GM12878 (cell line): ENCODE data around the gene GGTA1. TPM values are rescaled to one million over a fixed set of nuclear protein-coding genes. Genes with fewer than 3 reads are reported as not detected.

Source experiments
- ATAC-seq: fragments of 200-7000 bp; cut with Tn5 transposase; 3 replicates; pipeline ENCODE4 v1.9.1; 2020; ENCODE audit warnings: mild to moderate bottlenecking, moderate library complexity
- BruUV-seq: library from RNA; stranded (reverse); fragments of 400-500 nt; replicated peaks from 2 replicates; lab custom pipeline; 2021; lab: Mats Ljungman, UMichigan
- CTCF ChIA-PET: fragments of 300-600 bp; sonication (Branson Sonifier 250); formaldehyde crosslinking; extraction: SDS; loops from one replicate; lab custom pipeline; 2021; ENCODE audit warnings: inconsistent platforms; lab: Yijun Ruan, JAX
- POLR2A ChIA-PET: fragments of 350-600 bp; formaldehyde crosslinking; extraction: SDS; loops from one replicate; lab custom pipeline; 2021; ENCODE audit warnings: inconsistent platforms; lab: Charles Lee
- RAD21 ChIA-PET: fragments of 300-600 bp; sonication (Branson Sonifier 250); formaldehyde crosslinking; loops from one replicate; lab custom pipeline; 2023; ENCODE audit warnings: antibody characterized with exemption; ENCODE audit not compliant: unreplicated experiment; lab: Charles Lee
- SMC1A ChIA-PET: fragments of 300-600 bp; sonication (Branson Sonifier 250); formaldehyde crosslinking; loops from one replicate; lab custom pipeline; 2023; ENCODE audit not compliant: unreplicated experiment, uncharacterized antibody; lab: Charles Lee
- DNase-seq: peaks from one replicate; pipeline ENCODE4 v3.0.0-alpha.2; 2011; ENCODE audit warnings: low read depth, low spot score
- FAIRE-seq: peaks from 3 replicates; lab custom pipeline; 2011; peaks lifted over from hg19 to GRCh38; lab: Jason Lieb, UNC
- H2AFZ ChIP-seq: 2 replicates; pipeline ENCODE4 v1.6.0; 2011; ENCODE audit warnings: low read depth, low read length, control low read depth; ENCODE audit not compliant: control insufficient read depth
- H3K27ac ChIP-seq: 2 replicates; pipeline ENCODE4 v1.5.1; 2011; ENCODE audit warnings: control low read depth; ENCODE audit not compliant: control insufficient read depth, insufficient read depth
- H3K27me3 ChIP-seq, 2 experiments: replicated peaks in 1 of 2; 2 replicates each; pipeline versions ENCODE4 v1.6.0 to v1.6.1; 2011; ENCODE audit warnings: low read length in 1 of 2; ENCODE audit not compliant: control insufficient read depth in 2 of 2, insufficient read depth in 2 of 2
- H3K36me3 ChIP-seq, 2 experiments: 2 replicates each; pipeline ENCODE4 v1.5.1; 2011; ENCODE audit warnings: low read length in 1 of 2; ENCODE audit not compliant: control insufficient read depth in 2 of 2, insufficient read depth in 2 of 2
- H3K4me1 ChIP-seq: 2 replicates; pipeline ENCODE4 v1.6.1; 2011; ENCODE audit warnings: mild to moderate bottlenecking, low read length, moderate library complexity, mixed read lengths; ENCODE audit not compliant: control insufficient read depth, insufficient read depth
- H3K4me2 ChIP-seq: 2 replicates; pipeline ENCODE4 v1.6.0; 2011; ENCODE audit warnings: control low read depth; ENCODE audit not compliant: control insufficient read depth, insufficient read depth
- H3K4me3 ChIP-seq: fragments of 200-600 bp; sonication (generic); 2 replicates; pipeline ENCODE4 v1.5.1; 2016
- H3K79me2 ChIP-seq: 2 replicates; pipeline ENCODE4 v1.6.0; 2011; ENCODE audit warnings: low read length; ENCODE audit not compliant: control insufficient read depth, insufficient read depth
- H3K9ac ChIP-seq: 2 replicates; pipeline ENCODE4 v1.8.0; 2011; ENCODE audit warnings: low read length, control low read depth, mixed read lengths; ENCODE audit not compliant: control insufficient read depth, insufficient read depth
- H3K9me3 ChIP-seq: replicated peaks from 3 replicates; pipeline ENCODE4 v1.5.1; 2011; ENCODE audit warnings: mild to moderate bottlenecking, low read length; ENCODE audit not compliant: control insufficient read depth, insufficient read depth
- H4K20me1 ChIP-seq: 2 replicates; pipeline ENCODE4 v1.6.0; 2011; ENCODE audit not compliant: control insufficient read depth, insufficient read depth
- CEBPB ChIP-seq, 2 experiments: fragments of 150-350 bp in 1 of 2; IDR thresholded peaks; 2 replicates each; pipeline ENCODE4 v1.6.1; 2012 to 2014; ENCODE audit warnings: low read depth in 2 of 2, low read length in 2 of 2, borderline replicate concordance in 1 of 2, inconsistent platforms in 1 of 2
- GATAD2B ChIP-seq: fragments of 450-650 bp; conservative IDR thresholded peaks from 2 replicates; pipeline ENCODE4 v1.6.1; 2017; ENCODE audit warnings: low read depth, mild to moderate bottlenecking, moderate library complexity
- PAX8 ChIP-seq: fragments of 450-650 bp; IDR thresholded peaks from 2 replicates; pipeline ENCODE4 v1.6.1; 2017; ENCODE audit warnings: mild to moderate bottlenecking, moderate library complexity
- TBL1XR1 ChIP-seq: IDR thresholded peaks from 2 replicates; pipeline ENCODE4 v1.6.1; 2012; ENCODE audit warnings: low read depth, low read length, improper control_type of control experiment
- ZBED1 ChIP-seq: IDR thresholded peaks from 2 replicates; pipeline ENCODE4 v1.6.1; 2016; ENCODE audit warnings: borderline replicate concordance
- ZNF207 ChIP-seq: fragments of 450-650 bp; IDR thresholded peaks from 2 replicates; pipeline ENCODE4 v1.6.1; 2014; ENCODE audit warnings: antibody characterized with exemption, mild to moderate bottlenecking, borderline replicate concordance
- ZNF622 ChIP-seq: fragments of 450-650 bp; IDR thresholded peaks from 2 replicates; pipeline ENCODE4 v1.6.1; 2017; ENCODE audit warnings: mild to moderate bottlenecking, inconsistent platforms
- WGBS: methylation state at CpG from one replicate; pipeline ENCODE4 v1.1.6; 2016; ENCODE audit warnings: low lambda C conversion rate; ENCODE audit not compliant: insufficient replicate concordance, insufficient coverage; ENCODE audit errors: missing lambda C conversion rate; 5-methylcytosine and 5-hydroxymethylcytosine counted together
- in situ Hi-C: fragments of 300-500 bp; cut with MboI; formaldehyde crosslinking; loops from 9 replicates; pipeline ENCODE4 v1.14.3; 2018; ENCODE audit warnings: mixed read lengths
- intact Hi-C: fragments of 100-400 bp; cut with micrococcal nuclease; formaldehyde crosslinking; loops from one replicate; pipeline ENCODE4 v1.14.2; 2022; ENCODE audit not compliant: unreplicated experiment
- polyA plus RNA-seq, 11 experiments: library from polyadenylated mRNA; depleted of rRNA in 4 of 11; unstranded in 6 of 11; stranded (reverse) in 5 of 11; fragments of >200 nt; fragmentation: Nextera tagmentation in 4 of 11; fragmentation: Illumina TruSeq in 1 of 11; extraction: Ambion mirVana in 4 of 11; extraction: Trizol in 1 of 11; gene quantifications; 1 replicate in 1 of 11; 2 replicates in 10 of 11; pipeline versions ENCODE4 v1.2.1 to v1.2.3, GENCODE V29; 2011 to 2016; ENCODE audit warnings: inconsistent platforms in 2 of 11, missing spikeins in 2 of 11, low read depth in 1 of 11
- total RNA-seq, 4 experiments: library from RNA; depleted of rRNA in 3 of 4; stranded (reverse); fragments of >200 nt in 3 of 4; fragmentation: Illumina TruSeq in 1 of 4; extraction: Trizol in 1 of 4; gene quantifications; 2 replicates each; pipeline versions ENCODE4 v1.2.1 to v1.2.3, GENCODE V29; 2013 to 2021
- TF ChIP-seq, protein P1 (sequence below), 3 experiments: IDR thresholded peaks in 2 of 3; conservative IDR thresholded peaks in 1 of 3; 2 replicates each; pipeline ENCODE4 v1.5.1; 2011; ENCODE audit warnings: low read depth in 3 of 3, low read length in 3 of 3, mild to moderate bottlenecking in 3 of 3, control low read depth in 2 of 3, moderate library complexity in 2 of 3, inconsistent platforms in 1 of 3, mixed read lengths in 1 of 3; ENCODE audit not compliant: control insufficient read depth in 2 of 3, insufficient read depth in 1 of 3; ENCODE audit errors: extremely low read depth in 1 of 3
- TF ChIP-seq, protein P2 (sequence below): fragments of 450-650 bp; IDR thresholded peaks from 2 replicates; pipeline ENCODE4 v1.6.1; 2017; ENCODE audit warnings: mild to moderate bottlenecking
- TF ChIP-seq, protein P3 (sequence below): IDR thresholded peaks from 2 replicates; pipeline ENCODE4 v1.6.1; 2012; ENCODE audit warnings: low read depth, low read length, improper control_type of control experiment
- TF ChIP-seq, protein P4 (sequence below): IDR thresholded peaks from 2 replicates; pipeline ENCODE4 v1.6.1; 2011; ENCODE audit warnings: borderline replicate concordance, low read depth, mild to moderate bottlenecking, moderate library complexity, low read length; ENCODE audit not compliant: insufficient read depth, poor library complexity, severe bottlenecking
- TF ChIP-seq, protein P5 (sequence below): fragments of 450-650 bp; IDR thresholded peaks from 2 replicates; pipeline ENCODE4 v1.6.1; 2017; ENCODE audit warnings: low read depth, mild to moderate bottlenecking, moderate library complexity
- TF ChIP-seq, protein P6 (sequence below): IDR thresholded peaks from 2 replicates; pipeline ENCODE4 v1.6.1; 2011; ENCODE audit warnings: low read depth, low read length, improper control_type of control experiment, borderline replicate concordance

The GGTA1 gene
- total and polyA plus RNA-seq, 10 of the 15 experiments (the other 5 are each of a cell fraction or from before 2014, with no cell fraction given): 0.09 to 0.65 (median 0.17) TPM; not detected in 2

DNA sequence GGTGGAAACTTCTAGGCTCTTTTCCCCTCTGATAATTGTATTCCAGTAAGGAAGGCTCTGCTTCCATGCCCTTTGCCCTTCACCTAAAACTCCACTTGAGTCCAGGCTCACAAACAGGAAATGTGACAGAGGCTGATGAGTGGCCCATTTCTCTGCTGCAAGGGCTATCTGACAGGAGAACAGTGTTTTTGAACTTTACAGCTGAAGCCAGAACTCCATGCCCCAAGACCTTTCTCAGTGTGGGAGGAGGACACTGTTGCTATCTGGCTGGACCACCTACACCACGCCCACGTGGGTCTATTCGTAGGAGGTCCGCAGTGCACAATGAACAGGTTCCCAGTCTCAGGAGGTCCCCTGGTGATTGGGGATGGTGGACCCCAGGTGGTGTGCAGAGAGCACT is 13.6 kb downstream of the GGTA1 start:
- no peaks in the 10 kb centered on the region for H4K20me1 ChIP-seq
- H3K9me3 ChIP-seq: no peaks in the 10 kb centered on the region
- ChIA-PET SMC1A (no interaction called here), RAD21 (no interaction called here), POLR2A (no interaction called here), CTCF (no interaction called here)
- no peak for DNase-seq
- TF ChIP-seq ZNF207: no peak
- no peak for TF ChIP-seq ZNF622
- TF ChIP-seq TBL1XR1: no peak
- no peak for TF ChIP-seq GATAD2B
- TF ChIP-seq, protein P1, sequence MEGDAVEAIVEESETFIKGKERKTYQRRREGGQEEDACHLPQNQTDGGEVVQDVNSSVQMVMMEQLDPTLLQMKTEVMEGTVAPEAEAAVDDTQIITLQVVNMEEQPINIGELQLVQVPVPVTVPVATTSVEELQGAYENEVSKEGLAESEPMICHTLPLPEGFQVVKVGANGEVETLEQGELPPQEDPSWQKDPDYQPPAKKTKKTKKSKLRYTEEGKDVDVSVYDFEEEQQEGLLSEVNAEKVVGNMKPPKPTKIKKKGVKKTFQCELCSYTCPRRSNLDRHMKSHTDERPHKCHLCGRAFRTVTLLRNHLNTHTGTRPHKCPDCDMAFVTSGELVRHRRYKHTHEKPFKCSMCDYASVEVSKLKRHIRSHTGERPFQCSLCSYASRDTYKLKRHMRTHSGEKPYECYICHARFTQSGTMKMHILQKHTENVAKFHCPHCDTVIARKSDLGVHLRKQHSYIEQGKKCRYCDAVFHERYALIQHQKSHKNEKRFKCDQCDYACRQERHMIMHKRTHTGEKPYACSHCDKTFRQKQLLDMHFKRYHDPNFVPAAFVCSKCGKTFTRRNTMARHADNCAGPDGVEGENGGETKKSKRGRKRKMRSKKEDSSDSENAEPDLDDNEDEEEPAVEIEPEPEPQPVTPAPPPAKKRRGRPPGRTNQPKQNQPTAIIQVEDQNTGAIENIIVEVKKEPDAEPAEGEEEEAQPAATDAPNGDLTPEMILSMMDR (IDR thresholded peaks at IDR 0.05 in 2 of 3, conservative IDR thresholded peaks at IDR 0.05 in 1 of 3; ENCODE audit: control insufficient read depth in 2 of 3, extremely low read depth in 1 of 3, insufficient read depth in 1 of 3, low read depth in 3 of 3, low read length in 3 of 3): no peak
- TF ChIP-seq, protein P2, sequence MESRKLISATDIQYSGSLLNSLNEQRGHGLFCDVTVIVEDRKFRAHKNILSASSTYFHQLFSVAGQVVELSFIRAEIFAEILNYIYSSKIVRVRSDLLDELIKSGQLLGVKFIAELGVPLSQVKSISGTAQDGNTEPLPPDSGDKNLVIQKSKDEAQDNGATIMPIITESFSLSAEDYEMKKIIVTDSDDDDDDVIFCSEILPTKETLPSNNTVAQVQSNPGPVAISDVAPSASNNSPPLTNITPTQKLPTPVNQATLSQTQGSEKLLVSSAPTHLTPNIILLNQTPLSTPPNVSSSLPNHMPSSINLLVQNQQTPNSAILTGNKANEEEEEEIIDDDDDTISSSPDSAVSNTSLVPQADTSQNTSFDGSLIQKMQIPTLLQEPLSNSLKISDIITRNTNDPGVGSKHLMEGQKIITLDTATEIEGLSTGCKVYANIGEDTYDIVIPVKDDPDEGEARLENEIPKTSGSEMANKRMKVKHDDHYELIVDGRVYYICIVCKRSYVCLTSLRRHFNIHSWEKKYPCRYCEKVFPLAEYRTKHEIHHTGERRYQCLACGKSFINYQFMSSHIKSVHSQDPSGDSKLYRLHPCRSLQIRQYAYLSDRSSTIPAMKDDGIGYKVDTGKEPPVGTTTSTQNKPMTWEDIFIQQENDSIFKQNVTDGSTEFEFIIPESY: no peak
- TF ChIP-seq, protein P3, sequence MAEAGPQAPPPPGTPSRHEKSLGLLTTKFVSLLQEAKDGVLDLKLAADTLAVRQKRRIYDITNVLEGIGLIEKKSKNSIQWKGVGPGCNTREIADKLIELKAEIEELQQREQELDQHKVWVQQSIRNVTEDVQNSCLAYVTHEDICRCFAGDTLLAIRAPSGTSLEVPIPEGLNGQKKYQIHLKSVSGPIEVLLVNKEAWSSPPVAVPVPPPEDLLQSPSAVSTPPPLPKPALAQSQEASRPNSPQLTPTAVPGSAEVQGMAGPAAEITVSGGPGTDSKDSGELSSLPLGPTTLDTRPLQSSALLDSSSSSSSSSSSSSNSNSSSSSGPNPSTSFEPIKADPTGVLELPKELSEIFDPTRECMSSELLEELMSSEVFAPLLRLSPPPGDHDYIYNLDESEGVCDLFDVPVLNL: no peak
- TF ChIP-seq ZBED1: no peak
- TF ChIP-seq, protein P4, sequence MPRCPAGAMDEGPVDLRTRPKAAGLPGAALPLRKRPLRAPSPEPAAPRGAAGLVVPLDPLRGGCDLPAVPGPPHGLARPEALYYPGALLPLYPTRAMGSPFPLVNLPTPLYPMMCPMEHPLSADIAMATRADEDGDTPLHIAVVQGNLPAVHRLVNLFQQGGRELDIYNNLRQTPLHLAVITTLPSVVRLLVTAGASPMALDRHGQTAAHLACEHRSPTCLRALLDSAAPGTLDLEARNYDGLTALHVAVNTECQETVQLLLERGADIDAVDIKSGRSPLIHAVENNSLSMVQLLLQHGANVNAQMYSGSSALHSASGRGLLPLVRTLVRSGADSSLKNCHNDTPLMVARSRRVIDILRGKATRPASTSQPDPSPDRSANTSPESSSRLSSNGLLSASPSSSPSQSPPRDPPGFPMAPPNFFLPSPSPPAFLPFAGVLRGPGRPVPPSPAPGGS: no peak
- TF ChIP-seq, protein P5, sequence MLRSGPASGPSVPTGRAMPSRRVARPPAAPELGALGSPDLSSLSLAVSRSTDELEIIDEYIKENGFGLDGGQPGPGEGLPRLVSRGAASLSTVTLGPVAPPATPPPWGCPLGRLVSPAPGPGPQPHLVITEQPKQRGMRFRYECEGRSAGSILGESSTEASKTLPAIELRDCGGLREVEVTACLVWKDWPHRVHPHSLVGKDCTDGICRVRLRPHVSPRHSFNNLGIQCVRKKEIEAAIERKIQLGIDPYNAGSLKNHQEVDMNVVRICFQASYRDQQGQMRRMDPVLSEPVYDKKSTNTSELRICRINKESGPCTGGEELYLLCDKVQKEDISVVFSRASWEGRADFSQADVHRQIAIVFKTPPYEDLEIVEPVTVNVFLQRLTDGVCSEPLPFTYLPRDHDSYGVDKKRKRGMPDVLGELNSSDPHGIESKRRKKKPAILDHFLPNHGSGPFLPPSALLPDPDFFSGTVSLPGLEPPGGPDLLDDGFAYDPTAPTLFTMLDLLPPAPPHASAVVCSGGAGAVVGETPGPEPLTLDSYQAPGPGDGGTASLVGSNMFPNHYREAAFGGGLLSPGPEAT: no peak
- no peak for TF ChIP-seq CEBPB (IDR thresholded peaks at IDR 0.05; ENCODE audit: borderline replicate concordance in 1 of 2, low read depth in 2 of 2, low read length in 2 of 2)
- no peak for TF ChIP-seq PAX8
- TF ChIP-seq, protein P6, sequence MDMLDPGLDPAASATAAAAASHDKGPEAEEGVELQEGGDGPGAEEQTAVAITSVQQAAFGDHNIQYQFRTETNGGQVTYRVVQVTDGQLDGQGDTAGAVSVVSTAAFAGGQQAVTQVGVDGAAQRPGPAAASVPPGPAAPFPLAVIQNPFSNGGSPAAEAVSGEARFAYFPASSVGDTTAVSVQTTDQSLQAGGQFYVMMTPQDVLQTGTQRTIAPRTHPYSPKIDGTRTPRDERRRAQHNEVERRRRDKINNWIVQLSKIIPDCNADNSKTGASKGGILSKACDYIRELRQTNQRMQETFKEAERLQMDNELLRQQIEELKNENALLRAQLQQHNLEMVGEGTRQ: no peak
- H3K4me1 ChIP-seq: no peaks in the 10 kb centered on the region
- in situ Hi-C loops: no loop called here
- no peak overlapping the region for H3K4me2 ChIP-seq
- H3K27me3 ChIP-seq: no peaks in the 10 kb centered on the region; a peak in 1 of 4 replicates
- H2AFZ ChIP-seq: no peak overlapping the region
- intact Hi-C loops: no loop called here
- no peak overlapping the region for H3K27ac ChIP-seq
- H3K79me2 ChIP-seq: no peaks in the 10 kb centered on the region
- H3K9ac ChIP-seq: no peak overlapping the region
- WGBS: 47% methylated on average over 4 of the region's 4 CpGs
- H3K4me3 ChIP-seq: no peak overlapping the region
- BruUV-seq: no TSS peak
- FAIRE-seq: no peak
- H3K36me3 ChIP-seq: no peaks in the 10 kb centered on the region
- ATAC-seq: no peak
